HG03342 (cell line): ENCODE data around the gene PTCH1.

Source experiments
- ATAC-seq: cut with Tn5 transposase; IDR thresholded peaks from one replicate; pipeline ENCODE4 v1.9.1; 2021; ENCODE audit warnings: mild to moderate bottlenecking, moderate library complexity; ENCODE audit not compliant: unreplicated experiment

Gene PTCH1

GRCh38 chr9:95516734-95517558 lies at the start of gene PTCH1:
PTCH1 (minus strand) TSS chr9:95516971.
- no peak for ATAC-seq

GRCh38 chr9:95565982-95566381 lies 49.2 kb upstream of the PTCH1 start:
- ATAC-seq: no peak

GRCh38 chr9:95561913-95562312 lies 45.1 kb upstream of the PTCH1 start:
- ATAC-seq: no peak

GRCh38 chr9:95557142-95557541 lies 40.4 kb upstream of the PTCH1 start:
- ATAC-seq: no peak

- no peak for ATAC-seq
Measured at GRCh38 chr9:95556521-95556920, 39.8 kb upstream of the PTCH1 start.

GRCh38 chr9:95552814-95553546 lies 36.2 kb upstream of the PTCH1 start:
- no peak for ATAC-seq

GRCh38 chr9:95552255-95552654 lies 35.5 kb upstream of the PTCH1 start:
- ATAC-seq: no peak

- ATAC-seq: no peak
Measured at GRCh38 chr9:95551406-95551805, 34.6 kb upstream of the PTCH1 start.

- ATAC-seq: no peak
Measured at GRCh38 chr9:95545831-95546567, 29.2 kb upstream of the PTCH1 start.

- ATAC-seq: no peak
Measured at GRCh38 chr9:95533996-95534680, 17.4 kb upstream of the PTCH1 start.

- no peak for ATAC-seq
Measured at GRCh38 chr9:95529910-95530309, 13.1 kb upstream of the PTCH1 start.

GRCh38 chr9:95528908-95529502 lies 12.2 kb upstream of the PTCH1 start:
- no peak for ATAC-seq

- no peak for ATAC-seq
Measured at GRCh38 chr9:95522871-95523370, 6.2 kb upstream of the PTCH1 start.

GRCh38 chr9:95521699-95522098 lies 4.9 kb upstream of the PTCH1 start:
- ATAC-seq: no peak

- no peak for ATAC-seq
Measured at GRCh38 chr9:95517559-95518425, 1.0 kb upstream of the PTCH1 start.

- ATAC-seq: no peak
Measured at GRCh38 chr9:95516221-95516733, 494 bp downstream of the PTCH1 start.

- no peak for ATAC-seq
Measured at GRCh38 chr9:95515272-95516113, 1.3 kb downstream of the PTCH1 start.

GRCh38 chr9:95514342-95514741 lies 2.4 kb downstream of the PTCH1 start:
- no peak for ATAC-seq
